ENCODE data around the gene PWWP2A.

Gene PWWP2A

DNA sequence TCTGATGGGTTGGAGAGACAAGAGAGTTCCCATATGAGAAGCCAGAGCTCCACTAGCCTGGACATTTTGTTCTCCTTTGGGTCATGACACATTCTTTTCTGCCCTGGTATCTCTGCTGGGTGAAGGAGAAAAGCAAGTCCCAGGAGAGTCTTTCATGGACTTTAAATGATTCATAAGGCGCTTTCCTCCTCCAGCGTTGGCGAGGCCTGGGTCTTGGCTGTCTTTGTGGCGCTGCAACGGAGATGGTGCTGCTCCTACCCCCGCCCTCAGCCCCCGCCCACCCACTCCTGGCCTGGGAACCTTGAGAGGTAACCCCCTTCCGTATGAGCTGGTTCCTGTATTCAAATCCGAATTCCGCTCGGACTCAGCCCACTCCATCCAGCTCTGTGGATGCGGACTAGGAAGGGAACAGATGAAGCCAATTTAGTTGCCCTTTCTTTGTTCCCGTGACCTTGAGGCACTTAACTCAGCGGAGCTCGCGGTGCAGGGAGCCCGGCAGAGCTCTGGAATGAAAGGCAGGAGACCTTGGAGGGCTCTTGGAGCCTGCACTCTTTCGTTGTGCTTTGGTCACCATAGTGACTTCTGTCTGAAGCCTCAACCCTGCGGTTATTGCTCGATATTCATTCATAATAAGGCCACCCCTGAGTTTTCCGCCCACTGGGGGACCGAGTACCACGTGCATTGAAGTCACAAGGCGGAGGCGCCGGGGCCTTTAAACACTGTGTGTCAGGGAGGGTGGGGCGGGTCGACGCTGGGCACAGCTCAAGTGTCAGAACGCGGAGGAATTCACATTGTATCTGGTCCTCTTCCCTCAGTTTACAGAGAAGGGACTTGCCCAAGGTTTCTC, 14.0 kb upstream of the PWWP2A start:
- DNase-seq = peak in 35 of 58 donors; percentile 0 to 69 (median 17)

DNA sequence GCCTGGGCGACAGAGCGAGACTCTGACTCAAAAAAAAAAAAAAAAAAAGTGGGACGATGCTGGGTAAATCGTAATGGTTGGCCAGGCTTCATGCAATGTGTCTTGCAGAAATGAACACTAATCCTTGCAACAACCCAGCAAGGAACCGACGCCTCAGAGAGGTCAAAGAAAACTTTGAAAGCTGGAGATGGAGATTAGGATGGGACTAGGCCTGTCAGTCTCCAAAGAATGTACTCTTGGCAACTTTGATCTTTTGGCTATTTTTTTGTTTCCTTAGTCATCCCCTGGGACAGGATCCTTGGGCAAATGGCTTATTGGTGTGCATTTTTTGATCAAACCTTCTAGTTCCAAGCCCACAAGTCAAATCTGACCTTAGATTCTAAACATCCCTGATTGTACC, 10.6 kb upstream of the PWWP2A start:
- no peak for DNase-seq

DNA sequence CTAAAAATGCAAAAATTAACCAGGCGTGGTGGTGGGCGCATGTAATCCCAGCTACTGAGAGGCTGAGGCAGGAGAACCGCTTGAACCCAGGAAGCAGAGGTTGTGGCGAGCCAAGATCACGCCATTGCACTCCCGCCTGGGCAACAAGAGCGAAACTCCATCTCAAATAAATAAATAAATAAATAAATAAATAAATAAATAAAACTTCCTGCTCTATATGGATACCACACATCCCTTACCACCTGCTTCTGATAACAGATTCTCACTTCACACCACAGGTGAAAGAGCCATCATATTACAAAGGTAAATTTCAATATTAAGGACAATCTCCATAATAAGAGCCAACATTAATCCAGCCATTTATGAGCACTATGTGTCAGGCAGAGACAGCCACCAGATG, 9.4 kb upstream of the PWWP2A start:
- no peak for DNase-seq

- no peak for DNase-seq
Measured at GRCh38 chr5:160119905-160120266, 636 bp upstream of the PWWP2A start.

- DNase-seq = peak in 50 of 58 donors; percentile 8 to 75 (median 48)
Measured at GRCh38 chr5:160118349-160119141, 705 bp downstream of the PWWP2A start.

GRCh38 chr5:160116991-160117390, 2.3 kb downstream of the PWWP2A start:
- DNase-seq = no peak

GRCh38 chr5:160108124-160108523, 11.1 kb downstream of the PWWP2A start:
- DNase-seq = peak in 6 of 58 donors; percentile 0 to 8 (median 2)

DNA sequence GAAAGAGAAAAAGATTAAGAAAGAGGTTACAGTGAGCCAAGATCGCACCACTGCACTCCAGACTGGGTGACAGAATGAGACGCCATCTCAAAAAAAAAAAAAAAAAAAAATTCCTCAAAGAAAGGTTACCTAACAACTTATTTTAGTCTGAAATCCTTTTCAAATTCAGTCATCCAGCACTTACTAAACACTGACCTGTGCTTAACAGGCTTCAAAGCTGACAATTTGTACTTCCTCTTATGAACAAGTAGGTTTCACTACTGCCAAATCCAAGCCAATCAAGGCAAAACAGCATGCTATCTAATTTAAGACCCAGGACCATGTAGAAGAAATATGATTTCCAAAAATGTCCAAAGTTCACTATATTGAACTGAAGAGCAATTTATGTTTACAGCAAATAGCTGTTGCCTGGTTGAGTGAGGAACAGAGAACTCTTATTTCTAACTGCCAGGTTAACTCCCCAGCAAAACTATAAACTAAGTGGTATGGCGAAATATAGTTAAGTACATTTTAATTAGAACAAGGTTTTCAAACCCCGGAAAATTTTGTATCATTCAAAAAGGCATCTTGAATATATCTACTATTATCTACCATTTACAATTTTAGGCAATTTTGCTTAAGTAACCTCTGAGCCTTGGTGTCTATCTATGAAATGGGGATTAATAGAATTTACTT, 13.4 kb downstream of the PWWP2A start:
- DNase-seq = no peak

- DNase-seq = no peak
Measured at GRCh38 chr5:160097991-160098390, 21.3 kb downstream of the PWWP2A start.

DNA sequence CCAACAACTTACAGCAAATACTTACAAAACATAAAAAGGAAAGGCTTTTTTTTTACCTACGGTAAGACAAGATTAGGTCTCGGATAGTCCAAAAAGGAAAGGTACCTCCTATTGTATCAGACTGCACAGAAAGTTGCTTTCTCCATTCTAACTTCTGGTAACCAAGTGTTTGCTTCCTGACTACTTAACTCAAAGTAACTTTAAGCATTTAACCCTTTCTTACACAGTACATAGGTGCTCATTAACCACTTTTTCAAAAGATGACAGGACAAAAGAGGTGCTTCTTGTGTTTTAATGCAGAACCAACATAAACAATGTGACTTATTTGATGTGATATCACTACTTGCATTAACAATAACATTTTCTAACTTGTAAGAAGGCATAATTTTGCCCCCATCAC, 23.1 kb downstream of the PWWP2A start:
- no peak for DNase-seq

- no peak for DNase-seq
Measured at GRCh38 chr5:160092960-160093707, 26.1 kb downstream of the PWWP2A start.

DNA sequence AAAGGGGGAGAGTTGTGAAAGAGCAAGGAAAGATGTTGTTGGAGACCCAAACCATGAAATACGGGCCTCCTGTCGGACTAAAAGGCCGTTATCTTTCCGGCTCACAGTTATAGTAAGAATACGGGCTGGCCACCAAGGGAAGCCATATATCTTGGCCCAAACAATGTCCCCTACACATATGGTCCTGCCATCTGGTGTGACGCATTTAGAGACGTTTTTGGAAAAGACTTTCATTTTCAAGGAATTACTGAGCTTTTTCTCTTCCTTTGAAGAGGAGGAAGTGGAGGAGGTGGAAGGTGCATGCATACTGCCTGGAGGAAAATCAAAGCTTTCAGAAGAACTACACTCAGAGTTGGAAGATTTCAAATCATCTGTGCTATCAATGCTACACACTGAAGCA, 26.7 kb downstream of the PWWP2A start:
- DNase-seq = peak in 11 of 58 donors; percentile 0 to 47 (median 14)

GRCh38 chr5:160090059-160090458, 29.2 kb downstream of the PWWP2A start:
- DNase-seq = no peak

DNA sequence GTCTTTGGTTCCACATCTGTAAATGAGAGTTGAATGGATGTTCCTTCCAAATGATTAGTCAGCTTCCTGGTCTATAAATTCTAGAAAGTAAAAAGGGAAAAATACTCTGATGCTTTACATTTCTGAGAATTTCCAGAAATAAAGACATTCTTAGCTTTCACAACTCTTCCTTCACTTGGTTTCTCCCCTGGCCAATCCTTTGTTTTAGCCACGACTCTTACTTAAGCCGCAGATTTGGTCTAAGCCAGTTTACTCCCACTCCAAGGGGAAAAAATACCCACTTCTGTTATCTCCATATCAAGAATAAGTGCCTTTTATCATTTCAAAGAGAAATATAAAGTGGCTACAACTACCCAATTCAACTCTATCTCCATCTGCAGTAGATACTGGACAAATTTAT, 29.7 kb downstream of the PWWP2A start:
- DNase-seq = no peak

GRCh38 chr5:160088805-160089204, 30.4 kb downstream of the PWWP2A start:
- no peak for DNase-seq

- DNase-seq = no peak
Measured at GRCh38 chr5:160087199-160087598, 32.1 kb downstream of the PWWP2A start.

DNA sequence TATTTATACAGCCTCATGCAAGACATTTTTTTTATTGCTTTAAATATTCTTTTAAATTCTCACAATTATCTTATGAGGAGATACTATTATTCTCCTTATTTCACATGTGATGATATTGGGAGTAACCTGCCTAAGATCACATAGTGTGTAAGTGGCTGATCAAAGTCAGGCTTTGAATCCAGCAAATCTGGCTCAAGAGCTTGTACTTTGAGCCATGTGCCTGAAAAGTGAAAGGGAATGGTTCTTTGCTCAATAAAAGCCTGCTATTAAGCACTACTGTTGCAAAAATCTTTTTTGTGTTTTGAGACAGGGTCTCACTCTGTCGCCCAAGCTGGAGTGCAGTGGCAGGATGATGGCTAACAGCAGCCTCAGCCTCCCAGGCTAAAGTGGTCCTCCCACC, 35.1 kb downstream of the PWWP2A start:
- DNase-seq = no peak

DNA sequence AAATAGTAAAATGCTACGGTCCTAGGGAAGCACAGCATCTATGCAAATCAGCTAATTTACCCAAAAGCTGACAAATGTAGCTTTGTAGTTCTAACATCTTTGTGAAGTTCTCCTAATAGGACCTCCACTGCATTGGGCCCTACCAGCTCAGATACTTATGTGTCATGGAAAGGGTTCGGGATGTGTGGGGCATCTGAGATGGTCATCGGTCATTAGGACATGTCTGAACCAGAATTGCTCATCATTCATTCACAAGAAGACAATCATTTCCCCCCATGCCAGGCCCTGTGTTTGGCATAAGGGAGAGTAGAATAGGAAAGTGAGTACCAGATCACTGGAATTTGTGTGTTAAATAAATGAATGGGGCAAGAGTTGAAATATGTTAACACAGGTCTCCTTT, 35.7 kb downstream of the PWWP2A start:
- DNase-seq = no peak

GRCh38 chr5:160082614-160083500, 36.4 kb downstream of the PWWP2A start:
- DNase-seq = no peak

- DNase-seq = no peak
Measured at GRCh38 chr5:160081495-160081894, 37.8 kb downstream of the PWWP2A start.
